Loucy (cell line): ENCODE measurements around the gene GLT8D2.

Source experiments
- H2AFZ ChIP-seq: fragments of 200-600 bp; sonication (generic); 2 replicates; pipeline ENCODE4 v1.6.0; 2016; ENCODE audit warnings: antibody characterized with exemption, mild to moderate bottlenecking, low read length, moderate library complexity
- H3F3A ChIP-seq: fragments of 200-600 bp; 2 replicates; pipeline ENCODE4 v1.6.0; 2016; ENCODE audit warnings: antibody characterized with exemption, low read depth, mild to moderate bottlenecking
- H3K27me3 ChIP-seq: fragments of 200-600 bp; sonication (generic); 2 replicates; pipeline ENCODE4 v1.6.1; 2014; ENCODE audit warnings: low read length, mild to moderate bottlenecking; ENCODE audit not compliant: insufficient read depth, poor library complexity, severe bottlenecking
- H3K36me3 ChIP-seq: fragments of 200-600 bp; sonication (generic); 2 replicates; pipeline ENCODE4 v1.6.1; 2016; ENCODE audit warnings: low read length; ENCODE audit not compliant: insufficient read depth
- H3K4me1 ChIP-seq: fragments of 200-600 bp; sonication (generic); 2 replicates; pipeline ENCODE4 v1.5.1; 2014; ENCODE audit warnings: low read length, mild to moderate bottlenecking; ENCODE audit not compliant: insufficient read depth, poor library complexity, severe bottlenecking
- H3K4me2 ChIP-seq: fragments of 200-600 bp; sonication (generic); 2 replicates; pipeline ENCODE4 v1.6.0; 2014; ENCODE audit warnings: antibody characterized with exemption, low read length, low read depth, mild to moderate bottlenecking; ENCODE audit not compliant: poor library complexity, severe bottlenecking
- H3K4me3 ChIP-seq: fragments of 200-600 bp; sonication (generic); 2 replicates; pipeline ENCODE4 v1.5.1; 2014; ENCODE audit warnings: low read length, mild to moderate bottlenecking, mixed read lengths; ENCODE audit not compliant: poor library complexity, severe bottlenecking
- H3K79me2 ChIP-seq: fragments of 200-600 bp; sonication (generic); 2 replicates; pipeline ENCODE4 v1.6.1; 2014; ENCODE audit warnings: low read length; ENCODE audit not compliant: insufficient read depth
- H3K9ac ChIP-seq: fragments of 200-600 bp; sonication (generic); 2 replicates; pipeline ENCODE4 v1.6.0; 2014; ENCODE audit warnings: mild to moderate bottlenecking, low read depth, low read length, moderate library complexity; ENCODE audit not compliant: poor library complexity, severe bottlenecking
- H3K9me2 ChIP-seq: fragments of 200-600 bp; sonication (generic); replicated peaks from 2 replicates; pipeline ENCODE4 v1.6.1; 2016; ENCODE audit warnings: low read depth, low read length, mixed read lengths
- H3K9me3 ChIP-seq: fragments of 200-600 bp; sonication (generic); 2 replicates; pipeline ENCODE4 v1.6.1; 2014; ENCODE audit warnings: mild to moderate bottlenecking, antibody characterized with exemption, low read length, low read depth; ENCODE audit not compliant: insufficient read depth
- H4K20me1 ChIP-seq: fragments of 200-600 bp; sonication (generic); 2 replicates; pipeline ENCODE4 v1.6.0; 2014; ENCODE audit warnings: antibody characterized with exemption, low read length, mild to moderate bottlenecking; ENCODE audit not compliant: insufficient read depth, poor library complexity, severe bottlenecking
- CTCF ChIP-seq: fragments of 200-600 bp; sonication (generic); conservative IDR thresholded peaks from 2 replicates; pipeline ENCODE4 v1.5.1; 2014; ENCODE audit warnings: mild to moderate bottlenecking, antibody characterized with exemption, low read length
- EZH2phosphoT487 ChIP-seq: fragments of 200-600 bp; IDR thresholded peaks from 2 replicates; pipeline ENCODE4 v1.6.1; 2018; ENCODE audit warnings: antibody characterized with exemption, mild to moderate bottlenecking, moderate library complexity, borderline replicate concordance

GLT8D2 gene

GRCh38 chr12:104094284-104094683, 44.3 kb upstream of the GLT8D2 start:
- Histone ChIP-seq H3K9me2 (no peaks in the 10 kb centered on the region), H3K27me3 (no peaks in the 10 kb centered on the region), H3K4me1 (no peaks in the 10 kb centered on the region), H3K36me3 (peaks cover 63% of the 10 kb centered on the region; the same call in 1 of the 2 replicates), H3K79me2 (no peaks in the 10 kb centered on the region), H3K9ac (no peak overlapping the region), H3K4me3 (no peak overlapping the region), H3F3A (no peaks in the 10 kb centered on the region), H2AFZ (no peak overlapping the region), H4K20me1 (no peaks in the 10 kb centered on the region), H3K4me2 (no peak overlapping the region), H3K9me3 (no peaks in the 10 kb centered on the region)
- TF ChIP-seq EZH2phosphoT487 (no peak), CTCF (no peak)

- Histone ChIP-seq H3K4me3 (no peak overlapping the region), H2AFZ (no peak overlapping the region), H3K9me3 (no peaks in the 10 kb centered on the region), H4K20me1 (no peaks in the 10 kb centered on the region), H3K36me3 (peaks cover 52% of the 10 kb centered on the region; the same call in 1 of the 2 replicates), H3K9me2 (no peaks in the 10 kb centered on the region), H3F3A (no peaks in the 10 kb centered on the region), H3K27me3 (no peaks in the 10 kb centered on the region), H3K79me2 (no peaks in the 10 kb centered on the region), H3K4me2 (no peak overlapping the region), H3K9ac (no peak overlapping the region), H3K4me1 (no peaks in the 10 kb centered on the region)
- TF ChIP-seq EZH2phosphoT487: no peak
- no peak for TF ChIP-seq CTCF
Measured at GRCh38 chr12:104091136-104091535, 41.1 kb upstream of the GLT8D2 start.

- no peaks in the 10 kb centered on the region for H3K9me3 ChIP-seq
- H3K9me2 ChIP-seq: no peaks in the 10 kb centered on the region
- no peak overlapping the region for H3K4me2 ChIP-seq
- no peak overlapping the region for H3K4me3 ChIP-seq
- no peaks in the 10 kb centered on the region for H4K20me1 ChIP-seq
- H3K79me2 ChIP-seq: no peaks in the 10 kb centered on the region
- TF ChIP-seq EZH2phosphoT487: no peak
- no peak for TF ChIP-seq CTCF
- no peaks in the 10 kb centered on the region for H3F3A ChIP-seq
- no peak overlapping the region for H2AFZ ChIP-seq
- H3K4me1 ChIP-seq: no peaks in the 10 kb centered on the region
- H3K9ac ChIP-seq: no peak overlapping the region
- H3K27me3 ChIP-seq: no peaks in the 10 kb centered on the region
- peaks cover 54% of the 10 kb centered on the region; the same call in 1 of the 2 replicates for H3K36me3 ChIP-seq
Measured at GRCh38 chr12:104090685-104091084, 40.7 kb upstream of the GLT8D2 start.
